Ovary (tissue), 9 donors: ENCODE measurements around the gene AP5Z1. TPM values are rescaled to one million over a fixed set of nuclear protein-coding genes. Genes with fewer than 3 reads are reported as not detected.

Source experiments
- DNase-seq, 5 donors: peaks; one replicate each; pipeline ENCODE4 v3.0.0-alpha.2; 2019 to 2020
- H3K27ac ChIP-seq, 2 donors: fragments of 200-600 bp; one replicate each; pipeline versions ENCODE4 v1.5.1 to v1.8.0; 2019 to 2022
- H3K27me3 ChIP-seq: fragments of 200-600 bp; one replicate; pipeline ENCODE4 v1.8.0; 2022
- H3K36me3 ChIP-seq: fragments of 200-600 bp; sonication (generic); one replicate; pipeline ENCODE4 v1.5.1; 2019
- H3K4me1 ChIP-seq: one replicate; pipeline ENCODE4 v1.8.1; 2013; ENCODE audit warnings: mild to moderate bottlenecking, moderate library complexity; ENCODE audit not compliant: insufficient read depth
- H3K4me3 ChIP-seq: fragments of 200-600 bp; sonication (generic); one replicate; pipeline ENCODE4 v1.5.1; 2017
- H3K9me3 ChIP-seq, 2 donors: fragments of 200-600 bp in 1 of 2; sonication (generic) in 1 of 2; one replicate each; pipeline versions ENCODE4 v1.5.1 to v1.8.1; 2013 to 2019; ENCODE audit warnings: mild to moderate bottlenecking in 1 of 2, moderate library complexity in 1 of 2
- EP300 ChIP-seq: sonication (generic); formaldehyde crosslinking; IDR thresholded peaks from one replicate; pipeline ENCODE4 v1.6.1; 2017; ENCODE audit warnings: antibody characterized with exemption
- POLR2A ChIP-seq: fragments of 450-650 bp; IDR thresholded peaks from one replicate; pipeline ENCODE4 v1.6.1; 2017; ENCODE audit warnings: antibody characterized with exemption, mild to moderate bottlenecking, moderate library complexity
- WGBS, 3 donors: extraction: QIAGEN DNeasy Blood & Tissue Kit in 1 of 3; methylation state at CpG; one replicate each; pipeline versions ENCODE4 v1.1.5 to v1.1.7; 2013 to 2017; 5-methylcytosine and 5-hydroxymethylcytosine counted together
- intact Hi-C, 4 donors: fragments of 100-400 bp; cut with DNase I; formaldehyde crosslinking; loops; one replicate each; pipeline versions ENCODE4 v1.11.0 to v1.15.1; 2022 to 2023
- polyA plus RNA-seq, 2 donors: library from polyadenylated mRNA; stranded (reverse); fragments of 200-250 nt in 1 of 2; fragments of 350-450 nt in 1 of 2; fragmentation: Illumina TruSeq in 1 of 2; extraction: RNeasy Lipid Tissue Mini Kit (QIAGEN cat#74804) in 1 of 2; gene quantifications; one replicate each; pipeline ENCODE4 v1.2.3, GENCODE V29; 2013 to 2014
- total RNA-seq, 7 donors: library from RNA; depleted of rRNA in 2 of 7; stranded (reverse); fragments of >200 nt in 2 of 7; fragmentation: NEBNext Ultra II Directional in 3 of 7; extraction: Animal tissue kit (Norgen Biotek cat#: 25700) in 3 of 7; gene quantifications; one replicate each; pipeline versions ENCODE4 v1.1.0 to v1.2.4, GENCODE V29; 2016 to 2023
- TF ChIP-seq, protein P1 (sequence below), 3 donors: fragments of 450-650 bp in 2 of 3; fragments of 200-600 bp in 1 of 3; IDR thresholded peaks; one replicate each; pipeline versions ENCODE4 v1.5.1 to v1.8.0; 2016 to 2022; ENCODE audit warnings: antibody characterized with exemption in 3 of 3, mild to moderate bottlenecking in 1 of 3
- donor health status: DM: no; HTN: no; CAD: no; lungs with moderate emphysema.
- donor health status: DM: no; HTN: no; CAD: no.
- donor health status: Bipolar disorder and iron deficiency.
- donor health status: DM: yes; HTN: yes; CAD: no.
- donor health status: DM: no; HTN: no; CAD: no.
- donor health status: DM: yes; HTN: yes; CAD: no.

The AP5Z1 gene
- total and polyA plus RNA-seq, 9 donors: 2.4 to 37.3 (median 23.1) TPM

DNA sequence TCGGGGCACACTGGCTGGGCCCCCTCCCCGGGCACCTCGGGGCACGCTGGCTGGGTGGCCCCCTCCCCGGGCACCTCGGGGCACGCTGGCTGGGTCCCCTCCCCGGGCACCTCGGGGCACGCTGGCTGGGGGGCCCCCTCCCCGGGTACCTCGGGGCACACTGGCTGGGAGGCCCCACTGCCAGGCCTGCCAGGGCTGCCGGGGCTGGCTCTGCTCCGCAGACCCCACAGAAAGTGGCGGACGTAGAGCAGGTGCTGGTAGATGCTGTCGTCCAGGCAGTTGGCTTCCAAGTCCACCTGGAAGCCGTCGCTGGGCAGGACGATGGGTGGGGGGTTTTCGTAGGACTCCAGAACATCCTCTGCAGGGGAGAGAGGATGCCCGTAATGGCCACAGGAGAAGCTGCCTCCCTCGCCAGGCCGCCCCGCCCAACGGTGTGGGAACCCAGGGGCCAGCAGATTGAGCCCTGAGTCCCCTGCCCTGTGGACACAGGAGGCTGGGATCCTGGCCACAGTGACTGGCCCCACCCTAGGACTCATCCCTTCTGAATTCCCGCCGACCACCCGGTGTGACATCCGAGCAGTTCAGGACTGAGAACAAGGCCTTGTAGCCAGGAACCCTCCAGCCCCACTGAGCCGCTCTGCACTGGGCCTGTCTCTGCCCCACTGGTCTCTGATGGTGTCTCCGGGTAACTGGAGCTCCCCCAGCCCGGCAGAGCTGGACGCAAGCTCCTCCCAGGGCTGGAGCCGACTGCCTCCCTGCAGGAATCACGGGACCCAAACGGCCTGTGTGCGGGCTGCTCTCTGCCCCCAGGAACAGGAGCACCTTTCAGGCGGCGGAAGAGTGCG, 28.2 kb downstream of the AP5Z1 start:
- Histone ChIP-seq H3K4me1 (no peaks in the 10 kb centered on the region), H3K9me3 (no peaks in the 10 kb centered on the region), H3K36me3 (no peaks in the 10 kb centered on the region), H3K4me3 (no peak overlapping the region), H3K27me3 (no peaks in the 10 kb centered on the region), H3K27ac (no peak overlapping the region)
- DNase-seq: no peak
- intact Hi-C loops: loop anchor here in 2 of 4 donors (5.0 to 10.0 kb wide), 3 partner anchors 81 to 284 kb away; partner anchors contain the start of gene RADIL (in 1 of the 2)
- TF ChIP-seq EP300 (no peak), POLR2A (no peak)
- TF ChIP-seq, protein P1, sequence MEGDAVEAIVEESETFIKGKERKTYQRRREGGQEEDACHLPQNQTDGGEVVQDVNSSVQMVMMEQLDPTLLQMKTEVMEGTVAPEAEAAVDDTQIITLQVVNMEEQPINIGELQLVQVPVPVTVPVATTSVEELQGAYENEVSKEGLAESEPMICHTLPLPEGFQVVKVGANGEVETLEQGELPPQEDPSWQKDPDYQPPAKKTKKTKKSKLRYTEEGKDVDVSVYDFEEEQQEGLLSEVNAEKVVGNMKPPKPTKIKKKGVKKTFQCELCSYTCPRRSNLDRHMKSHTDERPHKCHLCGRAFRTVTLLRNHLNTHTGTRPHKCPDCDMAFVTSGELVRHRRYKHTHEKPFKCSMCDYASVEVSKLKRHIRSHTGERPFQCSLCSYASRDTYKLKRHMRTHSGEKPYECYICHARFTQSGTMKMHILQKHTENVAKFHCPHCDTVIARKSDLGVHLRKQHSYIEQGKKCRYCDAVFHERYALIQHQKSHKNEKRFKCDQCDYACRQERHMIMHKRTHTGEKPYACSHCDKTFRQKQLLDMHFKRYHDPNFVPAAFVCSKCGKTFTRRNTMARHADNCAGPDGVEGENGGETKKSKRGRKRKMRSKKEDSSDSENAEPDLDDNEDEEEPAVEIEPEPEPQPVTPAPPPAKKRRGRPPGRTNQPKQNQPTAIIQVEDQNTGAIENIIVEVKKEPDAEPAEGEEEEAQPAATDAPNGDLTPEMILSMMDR (IDR thresholded peaks at IDR 0.05): no peak
- WGBS, 3 donors: 74 to 76% (median 75%) methylated on average over 29 to 41 of the region's 41 CpGs

DNA sequence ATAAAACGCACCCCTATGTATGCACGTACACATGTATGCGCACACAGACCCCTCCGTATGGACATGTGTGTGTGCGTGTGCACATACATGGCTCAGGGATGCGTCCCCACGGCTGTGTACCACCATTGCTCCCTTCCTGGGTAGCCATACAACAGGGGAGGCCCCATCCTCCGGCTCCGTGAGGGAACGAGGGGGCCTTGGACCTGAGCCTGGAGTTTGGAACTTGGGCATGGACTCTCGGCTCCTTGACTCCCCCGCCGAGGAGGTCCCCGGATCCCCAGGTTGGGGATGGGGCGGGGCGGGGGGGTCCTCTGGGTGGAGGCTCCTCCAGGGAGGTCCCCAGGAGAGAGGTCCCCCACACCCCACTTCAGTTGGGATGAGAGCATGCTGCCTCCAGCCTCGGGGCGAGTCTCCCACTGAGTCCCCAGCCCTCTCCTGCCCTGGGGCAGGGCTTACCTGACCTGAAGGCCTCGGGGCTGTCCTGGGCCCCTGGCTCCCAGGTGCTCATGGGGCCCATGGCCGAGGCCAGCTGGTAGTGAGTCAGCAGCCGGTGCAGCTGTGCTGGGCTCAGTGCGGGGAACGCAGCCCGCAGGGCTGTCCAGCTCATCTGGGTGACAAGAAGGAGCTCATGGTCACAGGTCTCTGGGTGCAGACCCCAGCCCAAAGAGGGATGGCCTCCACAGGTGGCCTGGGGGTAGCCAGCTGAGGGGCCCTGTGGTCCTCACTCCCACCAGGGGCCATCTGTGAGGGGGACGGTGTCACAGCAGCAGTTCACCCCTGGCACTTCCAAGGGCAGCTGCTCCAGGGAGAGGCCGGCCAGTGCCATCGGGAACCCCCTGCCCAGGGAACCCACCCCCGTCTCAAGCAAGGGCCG, 29.9 kb downstream of the AP5Z1 start:
- TF ChIP-seq POLR2A (no peak), EP300 (no peak)
- TF ChIP-seq, protein P1 (IDR thresholded peaks at IDR 0.05): no peak
- Histone ChIP-seq H3K4me1 (no peaks in the 10 kb centered on the region), H3K27ac (no peak overlapping the region), H3K9me3 (no peaks in the 10 kb centered on the region), H3K27me3 (no peaks in the 10 kb centered on the region), H3K4me3 (no peak overlapping the region), H3K36me3 (no peaks in the 10 kb centered on the region)
- DNase-seq: no peak
- WGBS, 3 donors: 83 to 88% (median 83%) methylated on average over 28 to 29 of the region's 29 CpGs
- intact Hi-C loops: loop anchor here in 2 of 4 donors (5.0 to 10.0 kb wide), 3 partner anchors 72 to 159 kb away; partner anchors contain the start of gene RADIL (in 1 of the 2)

DNA sequence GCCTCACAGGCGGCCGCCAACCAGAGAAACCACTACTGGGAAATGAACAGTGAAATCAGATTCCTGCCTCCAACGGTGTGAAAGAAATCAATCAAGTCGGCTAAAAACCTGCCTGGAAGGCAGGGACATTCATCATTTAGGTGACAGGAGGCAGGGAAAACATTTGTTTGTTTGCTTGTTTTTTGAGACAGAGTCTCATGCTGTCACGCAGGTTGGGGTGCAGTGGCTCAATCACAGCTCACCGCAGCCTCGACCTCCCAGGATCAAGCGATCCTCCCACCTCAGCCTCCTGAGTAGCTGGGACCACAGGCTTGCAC, 30.5 kb downstream of the AP5Z1 start:
- Histone ChIP-seq H3K27me3 (no peaks in the 10 kb centered on the region), H3K4me3 (no peak overlapping the region), H3K27ac (no peak overlapping the region), H3K36me3 (no peaks in the 10 kb centered on the region), H3K4me1 (no peaks in the 10 kb centered on the region), H3K9me3 (no peaks in the 10 kb centered on the region)
- TF ChIP-seq, protein P1 (IDR thresholded peaks at IDR 0.05): no peak
- intact Hi-C loops: loop anchor here in 2 of 4 donors (5.0 to 10.0 kb wide), 3 partner anchors 71 to 159 kb away; partner anchors contain the start of gene RADIL (in 1 of the 2)
- 79 to 89% (median 80%) methylated on average over 8 of the region's 8 CpGs for WGBS, 3 donors
- no peak for DNase-seq

GRCh38 chr7:4806983-4807597, 31.7 kb downstream of the AP5Z1 start:
- H3K4me1 ChIP-seq: no peaks in the 10 kb centered on the region
- H3K9me3 ChIP-seq: no peaks in the 10 kb centered on the region
- WGBS, 3 donors: 33 to 42% (median 36%) methylated on average over 17 of the region's 17 CpGs
- no peak overlapping the region for H3K27ac ChIP-seq
- no peaks in the 10 kb centered on the region for H3K27me3 ChIP-seq
- H3K36me3 ChIP-seq: no peaks in the 10 kb centered on the region
- DNase-seq: no peak
- intact Hi-C loops: loop anchor here in 2 of 4 donors (5.0 to 10.0 kb wide), 3 partner anchors 70 to 158 kb away; partner anchors contain the start of gene RADIL (in 1 of the 2)
- TF ChIP-seq EP300 (no peak), POLR2A (no peak)
- TF ChIP-seq, protein P1 (IDR thresholded peaks at IDR 0.05): no peak
- H3K4me3 ChIP-seq: no peak overlapping the region
